Measurements from ENCODE around the gene SH3PXD2B.
A peak's percentile ranks its signal among the peaks of the same experiment; 100 is the strongest.
"Not testable (repeated sequence)": the region's sequence is repeated elsewhere in the genome, so short reads cannot be mapped to it uniquely, and the experiment has no call there.

Gene SH3PXD2B

DNA sequence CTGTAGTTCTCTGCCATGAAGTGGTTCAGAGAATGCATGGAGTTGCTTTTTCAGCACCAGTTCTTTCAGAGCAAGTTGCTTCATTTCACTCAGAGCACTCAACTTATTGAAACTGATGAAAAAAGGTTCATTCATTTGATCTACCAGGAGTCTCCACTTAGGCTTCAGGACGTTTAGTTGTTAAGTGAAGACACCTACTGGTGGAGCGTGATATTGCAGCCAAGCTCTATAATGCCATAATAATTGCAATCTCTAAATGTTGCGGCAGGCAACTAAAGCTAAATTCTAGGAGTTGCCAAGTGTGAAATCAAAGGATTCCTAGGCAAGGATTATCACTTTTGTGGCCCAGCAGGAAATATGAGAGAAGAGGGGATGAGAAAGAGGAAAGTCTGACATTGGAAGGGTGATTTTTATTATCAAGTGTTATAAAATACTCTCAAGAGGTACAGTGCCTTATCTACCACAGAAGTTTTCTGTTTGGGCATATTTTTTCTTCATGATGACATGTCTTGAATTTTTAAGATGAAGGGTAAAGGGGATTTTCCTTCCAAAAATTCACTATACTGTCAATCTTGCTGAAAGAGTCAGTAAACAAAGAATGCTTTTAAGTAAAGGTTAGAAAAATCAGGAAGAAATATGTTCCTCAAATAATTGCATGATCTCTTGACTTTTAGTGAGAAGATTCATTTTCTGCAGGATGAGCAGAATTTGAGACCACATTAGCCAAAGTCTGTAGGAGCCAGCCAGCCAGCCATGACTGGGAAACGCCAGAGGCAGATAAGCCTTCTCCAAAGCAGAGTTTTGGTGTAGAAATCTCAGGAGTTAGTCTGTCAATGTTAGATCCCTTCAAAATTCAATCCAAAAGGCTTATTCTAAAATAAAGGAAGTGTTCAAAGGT, 83.4 kb downstream of the SH3PXD2B start:
- TF ChIP-seq, protein P1, sequence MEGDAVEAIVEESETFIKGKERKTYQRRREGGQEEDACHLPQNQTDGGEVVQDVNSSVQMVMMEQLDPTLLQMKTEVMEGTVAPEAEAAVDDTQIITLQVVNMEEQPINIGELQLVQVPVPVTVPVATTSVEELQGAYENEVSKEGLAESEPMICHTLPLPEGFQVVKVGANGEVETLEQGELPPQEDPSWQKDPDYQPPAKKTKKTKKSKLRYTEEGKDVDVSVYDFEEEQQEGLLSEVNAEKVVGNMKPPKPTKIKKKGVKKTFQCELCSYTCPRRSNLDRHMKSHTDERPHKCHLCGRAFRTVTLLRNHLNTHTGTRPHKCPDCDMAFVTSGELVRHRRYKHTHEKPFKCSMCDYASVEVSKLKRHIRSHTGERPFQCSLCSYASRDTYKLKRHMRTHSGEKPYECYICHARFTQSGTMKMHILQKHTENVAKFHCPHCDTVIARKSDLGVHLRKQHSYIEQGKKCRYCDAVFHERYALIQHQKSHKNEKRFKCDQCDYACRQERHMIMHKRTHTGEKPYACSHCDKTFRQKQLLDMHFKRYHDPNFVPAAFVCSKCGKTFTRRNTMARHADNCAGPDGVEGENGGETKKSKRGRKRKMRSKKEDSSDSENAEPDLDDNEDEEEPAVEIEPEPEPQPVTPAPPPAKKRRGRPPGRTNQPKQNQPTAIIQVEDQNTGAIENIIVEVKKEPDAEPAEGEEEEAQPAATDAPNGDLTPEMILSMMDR (IDR thresholded peaks at IDR 0.05), result peak; percentile 53
- TF ChIP-seq ZFX (IDR thresholded peaks at IDR 0.05; ENCODE audit: borderline replicate concordance), result no peak
- no peak overlapping the region for H3K27ac ChIP-seq

DNA sequence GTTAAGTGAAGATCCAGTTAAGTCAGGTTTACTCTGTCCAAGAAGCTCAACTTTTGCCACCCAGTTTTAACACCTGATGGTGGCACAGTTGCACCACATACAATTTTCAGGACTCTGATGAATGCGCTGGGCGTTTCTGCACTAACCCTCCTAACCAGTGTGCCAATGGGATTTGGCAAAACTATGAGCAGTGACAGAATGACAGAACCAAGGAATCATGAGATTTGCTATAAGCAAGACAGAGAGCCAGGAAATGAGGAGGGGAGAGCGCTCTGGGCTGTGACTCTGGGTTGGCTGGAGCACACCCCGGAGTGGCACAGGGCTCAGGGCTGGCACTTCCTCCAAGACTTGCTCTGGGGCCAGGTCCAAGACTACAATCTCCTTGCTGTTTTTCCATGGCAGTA, 84.1 kb downstream of the SH3PXD2B start:
- H3K27ac ChIP-seq, result no peak overlapping the region
- TF ChIP-seq, protein P1 (IDR thresholded peaks at IDR 0.05), result no peak
- no peak for TF ChIP-seq ZFX (IDR thresholded peaks at IDR 0.05; ENCODE audit: borderline replicate concordance)

DNA sequence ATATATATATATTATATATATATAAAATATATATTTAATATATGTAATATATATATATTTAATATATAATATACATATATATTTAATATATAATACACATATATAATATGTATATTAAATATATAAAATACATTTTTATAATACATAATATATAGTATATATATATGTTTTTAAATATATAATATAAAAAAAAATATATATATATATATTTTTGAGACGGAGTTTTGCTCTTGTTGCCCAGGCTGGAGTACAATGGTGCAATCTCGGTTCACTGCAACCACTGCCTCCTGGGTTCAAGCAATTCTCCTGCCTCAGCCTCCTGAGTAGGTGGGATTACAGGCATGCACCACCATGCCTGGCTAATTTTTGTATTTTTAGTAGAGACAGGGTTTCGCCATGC, 85.6 kb downstream of the SH3PXD2B start:
- H3K27ac ChIP-seq, result not testable (repeated sequence)

DNA sequence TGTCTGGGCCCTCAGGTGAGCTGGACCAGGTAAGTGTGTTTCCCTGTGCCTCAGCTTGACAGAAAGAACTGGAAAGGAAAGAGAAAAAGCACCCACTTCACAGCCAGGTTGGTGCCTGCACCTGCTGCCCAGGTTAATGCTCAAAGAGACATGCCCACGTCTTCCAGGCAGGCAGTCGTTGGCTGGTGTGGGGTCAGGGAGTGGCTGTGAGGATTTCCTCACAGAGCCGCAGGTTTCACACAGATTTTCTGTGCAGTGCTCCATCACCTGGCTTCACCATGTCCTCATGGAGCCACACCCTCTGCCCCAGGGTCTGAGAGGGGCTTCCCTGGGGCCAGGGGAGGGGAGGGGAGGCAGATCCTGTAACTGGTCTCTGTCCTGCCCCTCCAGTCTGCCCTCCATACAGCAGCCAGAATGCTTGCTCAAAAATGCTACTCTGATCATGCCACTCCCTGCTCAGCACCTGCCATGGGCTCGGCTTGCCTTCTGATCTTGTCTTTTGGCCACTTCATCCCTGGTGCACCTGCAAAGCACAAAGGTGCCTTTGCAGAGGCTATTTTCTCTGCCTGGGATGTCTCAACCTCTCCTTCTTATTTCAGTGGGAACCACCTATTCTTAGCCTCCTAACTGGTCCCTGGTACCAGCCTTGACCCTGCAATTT, 88.2 kb downstream of the SH3PXD2B start:
- no peak overlapping the region for H3K27ac ChIP-seq
- no peak for TF ChIP-seq ZFX (IDR thresholded peaks at IDR 0.05; ENCODE audit: borderline replicate concordance)
- TF ChIP-seq, protein P1 (IDR thresholded peaks at IDR 0.05), result no peak

DNA sequence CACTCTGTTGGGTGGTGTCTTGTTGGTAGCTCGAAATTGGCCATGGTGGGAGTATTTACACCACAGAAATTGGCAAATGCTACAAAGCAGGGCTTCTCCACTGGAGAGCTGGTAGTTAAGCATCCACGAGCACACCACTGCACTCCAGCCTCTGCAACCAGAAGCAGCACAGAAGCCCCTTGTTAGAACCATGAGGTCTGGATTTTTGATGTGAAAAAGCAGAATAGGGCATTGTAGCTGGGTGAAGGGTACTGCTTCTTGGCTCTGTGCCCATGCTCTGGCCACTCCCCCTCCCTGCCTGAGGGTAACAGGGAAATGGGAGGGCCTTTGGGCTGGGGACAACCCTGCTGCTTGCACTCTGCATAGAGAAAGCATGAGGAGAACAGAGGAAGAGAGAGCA, 89.6 kb downstream of the SH3PXD2B start:
- TF ChIP-seq, protein P1 (IDR thresholded peaks at IDR 0.05), result no peak
- TF ChIP-seq ZFX (IDR thresholded peaks at IDR 0.05; ENCODE audit: borderline replicate concordance), result no peak
- no peak overlapping the region for H3K27ac ChIP-seq

DNA sequence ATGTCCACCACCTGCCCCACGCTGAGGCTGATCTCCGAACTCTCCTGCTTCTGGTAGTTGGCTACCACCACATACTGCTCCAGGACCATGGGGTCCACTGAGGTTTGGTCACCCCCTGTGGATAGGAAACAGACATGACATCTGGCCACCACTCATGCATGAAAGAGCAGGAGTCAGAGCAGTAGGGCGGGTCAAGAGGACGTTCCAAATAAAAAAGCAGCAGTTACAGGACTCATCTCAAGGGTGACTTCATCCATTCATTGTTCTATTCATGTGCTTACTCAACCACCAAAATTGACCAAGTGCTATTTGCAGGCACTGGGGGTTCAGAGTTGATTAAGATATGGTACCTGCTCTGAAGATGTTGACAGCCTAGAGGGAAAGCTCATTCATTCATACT, 91.6 kb downstream of the SH3PXD2B start:
- no peak overlapping the region for H3K27ac ChIP-seq

DNA sequence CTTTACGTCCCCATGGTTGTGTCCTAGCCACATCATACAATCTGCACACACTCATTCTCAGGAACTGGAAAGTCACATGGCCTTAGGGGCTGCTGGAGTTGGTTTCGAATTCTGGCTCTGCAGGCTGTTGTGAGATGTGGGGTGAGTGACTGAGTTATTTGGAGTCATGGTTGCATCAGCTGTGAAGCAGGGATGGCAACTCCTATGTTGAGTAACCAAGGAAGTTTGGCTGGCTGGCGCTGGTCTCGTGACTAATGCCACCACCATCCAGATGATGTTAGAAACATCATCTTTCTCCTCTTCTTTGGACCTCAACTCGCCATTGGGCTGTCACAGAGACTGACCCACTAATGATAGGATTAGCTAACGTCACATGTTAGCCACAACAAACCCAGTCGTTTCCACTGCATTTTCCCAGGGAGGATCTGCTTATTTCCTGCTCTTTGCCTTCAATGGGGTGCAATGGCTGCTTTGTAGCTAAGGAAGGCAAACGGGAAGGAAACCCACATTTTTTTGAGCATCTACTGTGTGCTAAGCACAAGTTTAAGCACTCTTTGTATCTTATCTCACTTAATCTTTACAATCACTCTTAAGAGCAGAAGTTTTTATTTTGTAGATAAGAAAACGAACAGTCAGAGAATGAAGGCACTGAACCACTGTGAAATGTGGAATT, 92.6 kb downstream of the SH3PXD2B start:
- TF ChIP-seq, protein P1 (IDR thresholded peaks at IDR 0.05), result no peak
- TF ChIP-seq ZFX (IDR thresholded peaks at IDR 0.05; ENCODE audit: borderline replicate concordance), result no peak
- H3K27ac ChIP-seq, result no peak overlapping the region

More for the DNA sequence above, 91.6 kb downstream of the SH3PXD2B start:
- no peak for TF ChIP-seq ZFX (IDR thresholded peaks at IDR 0.05; ENCODE audit: borderline replicate concordance)
- TF ChIP-seq, protein P1 (IDR thresholded peaks at IDR 0.05), result no peak

All from 22Rv1 (cell line).